ENCODE measurements around the gene PPP1R3G.

DNA sequence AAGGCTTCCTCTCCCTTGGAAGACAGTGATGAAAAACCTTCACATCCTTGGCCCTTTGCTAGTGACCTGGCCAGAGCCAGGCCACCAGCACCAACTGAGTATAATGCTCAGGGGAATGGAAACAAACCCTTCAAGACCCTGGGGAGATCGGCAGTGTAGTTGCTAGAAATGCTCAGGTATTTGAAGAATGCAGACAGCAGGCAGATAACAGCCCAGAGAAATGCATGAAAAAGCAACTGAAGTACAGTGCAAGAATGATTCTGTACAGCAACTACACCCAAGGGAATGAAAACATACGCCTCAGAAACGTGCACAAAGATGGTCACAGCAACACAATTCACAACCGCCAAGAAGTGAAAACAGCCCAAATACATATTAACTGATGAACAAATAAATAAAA lies 41.1 kb downstream of the PPP1R3G start:
- TF ChIP-seq, protein P1, sequence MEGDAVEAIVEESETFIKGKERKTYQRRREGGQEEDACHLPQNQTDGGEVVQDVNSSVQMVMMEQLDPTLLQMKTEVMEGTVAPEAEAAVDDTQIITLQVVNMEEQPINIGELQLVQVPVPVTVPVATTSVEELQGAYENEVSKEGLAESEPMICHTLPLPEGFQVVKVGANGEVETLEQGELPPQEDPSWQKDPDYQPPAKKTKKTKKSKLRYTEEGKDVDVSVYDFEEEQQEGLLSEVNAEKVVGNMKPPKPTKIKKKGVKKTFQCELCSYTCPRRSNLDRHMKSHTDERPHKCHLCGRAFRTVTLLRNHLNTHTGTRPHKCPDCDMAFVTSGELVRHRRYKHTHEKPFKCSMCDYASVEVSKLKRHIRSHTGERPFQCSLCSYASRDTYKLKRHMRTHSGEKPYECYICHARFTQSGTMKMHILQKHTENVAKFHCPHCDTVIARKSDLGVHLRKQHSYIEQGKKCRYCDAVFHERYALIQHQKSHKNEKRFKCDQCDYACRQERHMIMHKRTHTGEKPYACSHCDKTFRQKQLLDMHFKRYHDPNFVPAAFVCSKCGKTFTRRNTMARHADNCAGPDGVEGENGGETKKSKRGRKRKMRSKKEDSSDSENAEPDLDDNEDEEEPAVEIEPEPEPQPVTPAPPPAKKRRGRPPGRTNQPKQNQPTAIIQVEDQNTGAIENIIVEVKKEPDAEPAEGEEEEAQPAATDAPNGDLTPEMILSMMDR (IDR thresholded peaks at IDR 0.05; ENCODE audit: insufficient read depth, low read length) = no peak
- TF ChIP-seq POLR2AphosphoS5 (IDR thresholded peaks at IDR 0.05; ENCODE audit: low read depth) (no peak), GABPA (IDR thresholded peaks at IDR 0.05; ENCODE audit: low read depth) (no peak)
- TF ChIP-seq, protein P2, sequence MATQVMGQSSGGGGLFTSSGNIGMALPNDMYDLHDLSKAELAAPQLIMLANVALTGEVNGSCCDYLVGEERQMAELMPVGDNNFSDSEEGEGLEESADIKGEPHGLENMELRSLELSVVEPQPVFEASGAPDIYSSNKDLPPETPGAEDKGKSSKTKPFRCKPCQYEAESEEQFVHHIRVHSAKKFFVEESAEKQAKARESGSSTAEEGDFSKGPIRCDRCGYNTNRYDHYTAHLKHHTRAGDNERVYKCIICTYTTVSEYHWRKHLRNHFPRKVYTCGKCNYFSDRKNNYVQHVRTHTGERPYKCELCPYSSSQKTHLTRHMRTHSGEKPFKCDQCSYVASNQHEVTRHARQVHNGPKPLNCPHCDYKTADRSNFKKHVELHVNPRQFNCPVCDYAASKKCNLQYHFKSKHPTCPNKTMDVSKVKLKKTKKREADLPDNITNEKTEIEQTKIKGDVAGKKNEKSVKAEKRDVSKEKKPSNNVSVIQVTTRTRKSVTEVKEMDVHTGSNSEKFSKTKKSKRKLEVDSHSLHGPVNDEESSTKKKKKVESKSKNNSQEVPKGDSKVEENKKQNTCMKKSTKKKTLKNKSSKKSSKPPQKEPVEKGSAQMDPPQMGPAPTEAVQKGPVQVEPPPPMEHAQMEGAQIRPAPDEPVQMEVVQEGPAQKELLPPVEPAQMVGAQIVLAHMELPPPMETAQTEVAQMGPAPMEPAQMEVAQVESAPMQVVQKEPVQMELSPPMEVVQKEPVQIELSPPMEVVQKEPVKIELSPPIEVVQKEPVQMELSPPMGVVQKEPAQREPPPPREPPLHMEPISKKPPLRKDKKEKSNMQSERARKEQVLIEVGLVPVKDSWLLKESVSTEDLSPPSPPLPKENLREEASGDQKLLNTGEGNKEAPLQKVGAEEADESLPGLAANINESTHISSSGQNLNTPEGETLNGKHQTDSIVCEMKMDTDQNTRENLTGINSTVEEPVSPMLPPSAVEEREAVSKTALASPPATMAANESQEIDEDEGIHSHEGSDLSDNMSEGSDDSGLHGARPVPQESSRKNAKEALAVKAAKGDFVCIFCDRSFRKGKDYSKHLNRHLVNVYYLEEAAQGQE (IDR thresholded peaks at IDR 0.05; ENCODE audit: insufficient replicate concordance, low read depth) = no peak

All from HL-60 (cell line).